ENCODE measurements around the gene NAT10.

NAT10 gene

GRCh38 chr11:34105957-34106504, 602 bp downstream of the NAT10 start:
- Histone ChIP-seq H3K27ac (ENCODE audit: low read depth, low read length) (peak overlapping the region; percentile 78), H3K79me2 (ENCODE audit: control insufficient read depth, insufficient read depth, low read length, unreplicated experiment) (peaks cover 48% of the 10 kb centered on the region), H3K36me3 (ENCODE audit: insufficient read depth, low read length) (peaks cover 25% of the 10 kb centered on the region), H3K4me1 (ENCODE audit: control insufficient read depth, insufficient read depth, low read length, unreplicated experiment) (peaks cover 17% of the 10 kb centered on the region), H3K27me3 (ENCODE audit: insufficient read depth, low read length) (no peaks in the 10 kb centered on the region), H2AFZ (ENCODE audit: low read length, unreplicated experiment) (peak overlapping the region; percentile 6), H3K4me3 (ENCODE audit: low read depth, low read length) (peak overlapping the region; percentile 88)

- Histone ChIP-seq H3K36me3 (ENCODE audit: insufficient read depth, low read length) (peaks cover 55% of the 10 kb centered on the region), H2AFZ (ENCODE audit: low read length, unreplicated experiment) (no peak overlapping the region), H3K4me3 (ENCODE audit: low read depth, low read length) (no peak overlapping the region), H3K79me2 (ENCODE audit: control insufficient read depth, insufficient read depth, low read length, unreplicated experiment) (peaks cover 36% of the 10 kb centered on the region), H3K27ac (ENCODE audit: low read depth, low read length) (no peak overlapping the region), H3K4me1 (ENCODE audit: control insufficient read depth, insufficient read depth, low read length, unreplicated experiment) (peaks cover 8% of the 10 kb centered on the region), H3K27me3 (ENCODE audit: insufficient read depth, low read length) (no peaks in the 10 kb centered on the region)
Measured at GRCh38 chr11:34111722-34112270, 6.4 kb downstream of the NAT10 start.

- Histone ChIP-seq H3K4me1 (ENCODE audit: control insufficient read depth, insufficient read depth, low read length, unreplicated experiment) (no peaks in the 10 kb centered on the region), H3K36me3 (ENCODE audit: insufficient read depth, low read length) (peaks cover 69% of the 10 kb centered on the region), H3K27me3 (ENCODE audit: insufficient read depth, low read length) (no peaks in the 10 kb centered on the region), H2AFZ (ENCODE audit: low read length, unreplicated experiment) (no peak overlapping the region), H3K79me2 (ENCODE audit: control insufficient read depth, insufficient read depth, low read length, unreplicated experiment) (peaks cover 16% of the 10 kb centered on the region), H3K27ac (ENCODE audit: low read depth, low read length) (no peak overlapping the region), H3K4me3 (ENCODE audit: low read depth, low read length) (no peak overlapping the region)
Measured at GRCh38 chr11:34114014-34114413, 8.6 kb downstream of the NAT10 start.

GRCh38 chr11:34114471-34114870, 9.0 kb downstream of the NAT10 start:
- no peaks in the 10 kb centered on the region for H3K4me1 ChIP-seq (ENCODE audit: control insufficient read depth, insufficient read depth, low read length, unreplicated experiment)
- peaks cover 11% of the 10 kb centered on the region for H3K79me2 ChIP-seq (ENCODE audit: control insufficient read depth, insufficient read depth, low read length, unreplicated experiment)
- no peak overlapping the region for H2AFZ ChIP-seq (ENCODE audit: low read length, unreplicated experiment)
- H3K27me3 ChIP-seq (ENCODE audit: insufficient read depth, low read length), result no peaks in the 10 kb centered on the region
- peaks cover 68% of the 10 kb centered on the region for H3K36me3 ChIP-seq (ENCODE audit: insufficient read depth, low read length)
- no peak overlapping the region for H3K27ac ChIP-seq (ENCODE audit: low read depth, low read length)
- no peak overlapping the region for H3K4me3 ChIP-seq (ENCODE audit: low read depth, low read length)

- peaks cover 3% of the 10 kb centered on the region for H3K79me2 ChIP-seq (ENCODE audit: control insufficient read depth, insufficient read depth, low read length, unreplicated experiment)
- no peaks in the 10 kb centered on the region for H3K4me1 ChIP-seq (ENCODE audit: control insufficient read depth, insufficient read depth, low read length, unreplicated experiment)
- H3K27ac ChIP-seq (ENCODE audit: low read depth, low read length), result no peak overlapping the region
- no peak overlapping the region for H3K4me3 ChIP-seq (ENCODE audit: low read depth, low read length)
- no peak overlapping the region for H2AFZ ChIP-seq (ENCODE audit: low read length, unreplicated experiment)
- peaks cover 33% of the 10 kb centered on the region for H3K36me3 ChIP-seq (ENCODE audit: insufficient read depth, low read length)
- H3K27me3 ChIP-seq (ENCODE audit: insufficient read depth, low read length), result no peaks in the 10 kb centered on the region
Measured at GRCh38 chr11:34120651-34121050, 15.2 kb downstream of the NAT10 start.

- H3K27me3 ChIP-seq (ENCODE audit: insufficient read depth, low read length), result no peaks in the 10 kb centered on the region
- H3K79me2 ChIP-seq (ENCODE audit: control insufficient read depth, insufficient read depth, low read length, unreplicated experiment), result no peaks in the 10 kb centered on the region
- H2AFZ ChIP-seq (ENCODE audit: low read length, unreplicated experiment), result no peak overlapping the region
- H3K4me1 ChIP-seq (ENCODE audit: control insufficient read depth, insufficient read depth, low read length, unreplicated experiment), result no peaks in the 10 kb centered on the region
- peaks cover 22% of the 10 kb centered on the region for H3K36me3 ChIP-seq (ENCODE audit: insufficient read depth, low read length)
- H3K4me3 ChIP-seq (ENCODE audit: low read depth, low read length), result no peak overlapping the region
- no peak overlapping the region for H3K27ac ChIP-seq (ENCODE audit: low read depth, low read length)
Measured at GRCh38 chr11:34124885-34125668, 19.6 kb downstream of the NAT10 start.

- H2AFZ ChIP-seq (ENCODE audit: low read length, unreplicated experiment), result no peak overlapping the region
- peaks cover 39% of the 10 kb centered on the region for H3K36me3 ChIP-seq (ENCODE audit: insufficient read depth, low read length)
- H3K27ac ChIP-seq (ENCODE audit: low read depth, low read length), result no peak overlapping the region
- no peaks in the 10 kb centered on the region for H3K4me1 ChIP-seq (ENCODE audit: control insufficient read depth, insufficient read depth, low read length, unreplicated experiment)
- H3K4me3 ChIP-seq (ENCODE audit: low read depth, low read length), result no peak overlapping the region
- no peaks in the 10 kb centered on the region for H3K79me2 ChIP-seq (ENCODE audit: control insufficient read depth, insufficient read depth, low read length, unreplicated experiment)
- no peaks in the 10 kb centered on the region for H3K27me3 ChIP-seq (ENCODE audit: insufficient read depth, low read length)
Measured at GRCh38 chr11:34126959-34127848, 21.8 kb downstream of the NAT10 start.

- Histone ChIP-seq H3K4me1 (ENCODE audit: control insufficient read depth, insufficient read depth, low read length, unreplicated experiment) (no peaks in the 10 kb centered on the region), H3K4me3 (ENCODE audit: low read depth, low read length) (no peak overlapping the region), H3K27ac (ENCODE audit: low read depth, low read length) (no peak overlapping the region), H3K27me3 (ENCODE audit: insufficient read depth, low read length) (no peaks in the 10 kb centered on the region), H2AFZ (ENCODE audit: low read length, unreplicated experiment) (no peak overlapping the region), H3K79me2 (ENCODE audit: control insufficient read depth, insufficient read depth, low read length, unreplicated experiment) (no peaks in the 10 kb centered on the region), H3K36me3 (ENCODE audit: insufficient read depth, low read length) (peaks cover 41% of the 10 kb centered on the region)
Measured at GRCh38 chr11:34128824-34129223, 23.4 kb downstream of the NAT10 start.

GRCh38 chr11:34132261-34132965, 27.0 kb downstream of the NAT10 start:
- Histone ChIP-seq H3K4me3 (ENCODE audit: low read depth, low read length) (no peak overlapping the region), H3K27me3 (ENCODE audit: insufficient read depth, low read length) (no peaks in the 10 kb centered on the region), H3K36me3 (ENCODE audit: insufficient read depth, low read length) (peaks cover 44% of the 10 kb centered on the region), H3K4me1 (ENCODE audit: control insufficient read depth, insufficient read depth, low read length, unreplicated experiment) (no peaks in the 10 kb centered on the region), H3K79me2 (ENCODE audit: control insufficient read depth, insufficient read depth, low read length, unreplicated experiment) (no peaks in the 10 kb centered on the region), H2AFZ (ENCODE audit: low read length, unreplicated experiment) (no peak overlapping the region), H3K27ac (ENCODE audit: low read depth, low read length) (no peak overlapping the region)

- Histone ChIP-seq H3K27ac (ENCODE audit: low read depth, low read length) (no peak overlapping the region), H3K36me3 (ENCODE audit: insufficient read depth, low read length) (peaks cover 33% of the 10 kb centered on the region; the same call in 1 of the 2 replicates), H3K27me3 (ENCODE audit: insufficient read depth, low read length) (no peaks in the 10 kb centered on the region), H2AFZ (ENCODE audit: low read length, unreplicated experiment) (no peak overlapping the region), H3K4me3 (ENCODE audit: low read depth, low read length) (no peak overlapping the region), H3K79me2 (ENCODE audit: control insufficient read depth, insufficient read depth, low read length, unreplicated experiment) (no peaks in the 10 kb centered on the region), H3K4me1 (ENCODE audit: control insufficient read depth, insufficient read depth, low read length, unreplicated experiment) (no peaks in the 10 kb centered on the region)
Measured at GRCh38 chr11:34134765-34135164, 29.3 kb downstream of the NAT10 start.

Measured in ACC112 (cell line).